OCI-LY7 (cell line): ENCODE data around the gene FAM110D. TPM values are rescaled to one million over a fixed set of nuclear protein-coding genes. Genes with fewer than 3 reads are reported as not detected.

Experiments
- BruUV-seq: library from RNA; stranded (reverse); fragments of 400-500 nt; replicated peaks from 2 replicates; lab custom pipeline; 2021; lab: Mats Ljungman, UMichigan
- CTCF ChIA-PET: fragments of 300-600 bp; sonication (Branson Sonifier 250); formaldehyde crosslinking; loops from one replicate; lab custom pipeline; 2022; ENCODE audit warnings: antibody characterized with exemption; ENCODE audit not compliant: unreplicated experiment; lab: Charles Lee
- POLR2A ChIA-PET: fragments of 300-600 bp; sonication (Branson Sonifier 250); formaldehyde crosslinking; loops from one replicate; lab custom pipeline; 2022; ENCODE audit warnings: antibody characterized with exemption; lab: Charles Lee
- DNase-seq: peaks from one replicate; pipeline ENCODE4 v3.0.0-alpha.2; 2015; ENCODE audit warnings: low spot score
- H2AFZ ChIP-seq: fragments of 200-600 bp; sonication (generic), shearing (Covaris generic); 2 replicates; pipeline ENCODE4 v1.6.1; 2014; ENCODE audit warnings: mild to moderate bottlenecking, antibody characterized with exemption, low read length, moderate library complexity
- H3K27ac ChIP-seq: fragments of 200-600 bp; sonication (generic); 2 replicates; pipeline ENCODE4 v1.5.1; 2014; ENCODE audit warnings: mixed run types, low read depth, mild to moderate bottlenecking, moderate library complexity, low read length, inconsistent platforms; ENCODE audit not compliant: poor library complexity, severe bottlenecking
- H3K36me3 ChIP-seq: fragments of 200-600 bp; sonication (generic); 2 replicates; pipeline ENCODE4 v1.6.1; 2014; ENCODE audit warnings: mild to moderate bottlenecking, antibody characterized with exemption, low read length, moderate library complexity, mixed read lengths; ENCODE audit not compliant: insufficient read depth
- H3K4me1 ChIP-seq: fragments of 200-600 bp; sonication (generic); 2 replicates; pipeline ENCODE4 v1.5.1; 2014; ENCODE audit warnings: mild to moderate bottlenecking, low read length; ENCODE audit not compliant: insufficient read depth, poor library complexity, severe bottlenecking
- H3K4me2 ChIP-seq: fragments of 200-600 bp; sonication (generic); 2 replicates; pipeline ENCODE4 v1.6.1; 2014; ENCODE audit warnings: mild to moderate bottlenecking, low read length
- H3K4me3 ChIP-seq: fragments of 200-600 bp; sonication (generic); 2 replicates; pipeline ENCODE4 v1.5.1; 2014; ENCODE audit warnings: mild to moderate bottlenecking, low read depth, low read length; ENCODE audit not compliant: poor library complexity, severe bottlenecking
- H3K79me2 ChIP-seq: fragments of 200-600 bp; sonication (generic); 2 replicates; pipeline ENCODE4 v1.6.1; 2016; ENCODE audit warnings: low read depth, mild to moderate bottlenecking, low read length, moderate library complexity, mixed read lengths; ENCODE audit not compliant: insufficient read depth
- H3K9me2 ChIP-seq: fragments of 200-600 bp; sonication (generic); 2 replicates; pipeline ENCODE4 v1.6.1; 2016; ENCODE audit warnings: mild to moderate bottlenecking, low read length, mixed read lengths; ENCODE audit not compliant: insufficient read depth
- H3K9me3 ChIP-seq: fragments of 200-600 bp; sonication (generic); 2 replicates; pipeline ENCODE4 v1.6.1; 2014; ENCODE audit warnings: mild to moderate bottlenecking, mixed run types, low read length, mixed read lengths
- H4K20me1 ChIP-seq: fragments of 200-600 bp; sonication (generic); 2 replicates; pipeline ENCODE4 v1.6.1; 2014; ENCODE audit warnings: mild to moderate bottlenecking, antibody characterized with exemption, low read length, moderate library complexity, mixed read lengths; ENCODE audit not compliant: insufficient read depth
- EZH2phosphoT487 ChIP-seq: fragments of 200-600 bp; sonication (generic); IDR thresholded peaks from 2 replicates; pipeline ENCODE4 v1.6.1; 2018; ENCODE audit warnings: low read depth, borderline replicate concordance, mild to moderate bottlenecking, mixed run types, antibody characterized with exemption, low read length, moderate library complexity, mixed read lengths
- intact Hi-C: fragments of 100-400 bp; cut with micrococcal nuclease; formaldehyde crosslinking; loops from one replicate; pipeline ENCODE4 v1.10.0; 2022; ENCODE audit not compliant: unreplicated experiment
- total RNA-seq, 2 experiments: library from RNA; depleted of rRNA in 1 of 2; stranded (reverse); fragments of >200 nt in 1 of 2; shearing (Covaris generic) in 1 of 2; gene quantifications; 2 replicates each; pipeline ENCODE4 v1.2.3, GENCODE V29; 2014 to 2022
- TF ChIP-seq, protein P1 (sequence below): fragments of 200-600 bp; sonication (generic); conservative IDR thresholded peaks from 2 replicates; pipeline ENCODE4 v1.5.1; 2014; ENCODE audit warnings: mild to moderate bottlenecking, antibody characterized with exemption, low read length, moderate library complexity, mixed read lengths

The FAM110D gene
- total RNA-seq, 2 experiments from 2014 or later: 0.11 TPM; not detected in 1

DNA sequence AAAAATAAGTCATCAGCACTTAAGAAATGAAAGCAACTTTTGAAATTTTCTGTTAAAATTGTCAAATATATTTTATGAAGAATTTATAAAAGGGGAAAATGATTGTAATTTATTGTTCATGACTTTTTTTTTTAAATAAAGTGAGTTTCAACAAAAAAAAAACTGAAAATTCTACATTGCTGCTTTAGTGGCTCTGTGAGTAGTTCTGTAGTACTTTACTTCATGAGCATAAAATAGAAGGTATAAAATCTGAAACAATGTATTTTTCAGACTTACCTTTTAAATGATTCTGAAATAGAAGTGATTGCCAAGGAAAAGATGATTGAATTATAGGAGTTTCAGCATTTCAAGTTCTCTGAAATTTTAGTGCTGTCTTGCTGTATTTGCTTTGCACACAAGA is 33.5 kb upstream of the FAM110D start:
- POLR2A ChIA-PET: interaction anchor here (0.7 to 3.3 kb wide), 3 partner anchors 10 to 545 kb away, joined by 3 to 12 read pairs (median 9); no protein-coding TSS in a partner anchor
- no peak overlapping the region for H3K4me3 ChIP-seq
- H3K27ac ChIP-seq: peak overlapping the region; percentile 78
- no peaks in the 10 kb centered on the region for H3K9me2 ChIP-seq
- H3K9me3 ChIP-seq: no peaks in the 10 kb centered on the region
- peaks cover 9% of the 10 kb centered on the region; the same call in 1 of the 2 replicates for H3K79me2 ChIP-seq
- H3K4me2 ChIP-seq: peak overlapping the region; percentile 57
- peaks cover 32% of the 10 kb centered on the region for H3K4me1 ChIP-seq
- intact Hi-C loops: no loop called here
- H3K36me3 ChIP-seq: peaks cover 31% of the 10 kb centered on the region
- BruUV-seq: no TSS peak
- no peak overlapping the region for H2AFZ ChIP-seq
- TF ChIP-seq, protein P1, sequence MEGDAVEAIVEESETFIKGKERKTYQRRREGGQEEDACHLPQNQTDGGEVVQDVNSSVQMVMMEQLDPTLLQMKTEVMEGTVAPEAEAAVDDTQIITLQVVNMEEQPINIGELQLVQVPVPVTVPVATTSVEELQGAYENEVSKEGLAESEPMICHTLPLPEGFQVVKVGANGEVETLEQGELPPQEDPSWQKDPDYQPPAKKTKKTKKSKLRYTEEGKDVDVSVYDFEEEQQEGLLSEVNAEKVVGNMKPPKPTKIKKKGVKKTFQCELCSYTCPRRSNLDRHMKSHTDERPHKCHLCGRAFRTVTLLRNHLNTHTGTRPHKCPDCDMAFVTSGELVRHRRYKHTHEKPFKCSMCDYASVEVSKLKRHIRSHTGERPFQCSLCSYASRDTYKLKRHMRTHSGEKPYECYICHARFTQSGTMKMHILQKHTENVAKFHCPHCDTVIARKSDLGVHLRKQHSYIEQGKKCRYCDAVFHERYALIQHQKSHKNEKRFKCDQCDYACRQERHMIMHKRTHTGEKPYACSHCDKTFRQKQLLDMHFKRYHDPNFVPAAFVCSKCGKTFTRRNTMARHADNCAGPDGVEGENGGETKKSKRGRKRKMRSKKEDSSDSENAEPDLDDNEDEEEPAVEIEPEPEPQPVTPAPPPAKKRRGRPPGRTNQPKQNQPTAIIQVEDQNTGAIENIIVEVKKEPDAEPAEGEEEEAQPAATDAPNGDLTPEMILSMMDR: no peak
- TF ChIP-seq EZH2phosphoT487: no peak
- CTCF ChIA-PET: no interaction called here
- H4K20me1 ChIP-seq: no peaks in the 10 kb centered on the region
- DNase-seq: no peak

- H4K20me1 ChIP-seq: no peaks in the 10 kb centered on the region
- peaks cover 32% of the 10 kb centered on the region for H3K4me1 ChIP-seq
- H3K9me3 ChIP-seq: no peaks in the 10 kb centered on the region
- DNase-seq: no peak
- TF ChIP-seq, protein P1: no peak
- TF ChIP-seq EZH2phosphoT487: no peak
- peaks cover 30% of the 10 kb centered on the region for H3K36me3 ChIP-seq
- peak overlapping the region; percentile 38 for H3K4me3 ChIP-seq
- peaks cover 9% of the 10 kb centered on the region; the same call in 1 of the 2 replicates for H3K79me2 ChIP-seq
- H3K9me2 ChIP-seq: no peaks in the 10 kb centered on the region
- H2AFZ ChIP-seq: peak overlapping the region; percentile 18; the same call in 1 of the 2 replicates
- intact Hi-C loops: no loop called here
- peak overlapping the region; percentile 57 for H3K4me2 ChIP-seq
- POLR2A ChIA-PET: interaction anchor here (2.1 to 3.3 kb wide), 3 partner anchors 11 to 13 kb away, joined by 7 to 12 read pairs (median 9); no protein-coding TSS in a partner anchor
- CTCF ChIA-PET: no interaction called here
- peak overlapping the region; percentile 78 for H3K27ac ChIP-seq
- TSS peak; percentile 97 for BruUV-seq
Measured at GRCh38 chr1:26125946-26126320, 32.9 kb upstream of the FAM110D start.

GRCh38 chr1:26126321-26127084 is 32.4 kb upstream of the FAM110D start:
- intact Hi-C loops: no loop called here
- peak overlapping the region; percentile 57 for H3K4me2 ChIP-seq
- H3K79me2 ChIP-seq: peaks cover 9% of the 10 kb centered on the region; the same call in 1 of the 2 replicates
- peak overlapping the region; percentile 38 for H3K4me3 ChIP-seq
- peak overlapping the region; percentile 18; the same call in 1 of the 2 replicates for H2AFZ ChIP-seq
- H3K36me3 ChIP-seq: peaks cover 30% of the 10 kb centered on the region
- no TSS peak for BruUV-seq
- DNase-seq: peak; percentile 79
- peak overlapping the region; percentile 78 for H3K27ac ChIP-seq
- ChIA-PET CTCF (interaction anchor here (1.0 kb wide), 1 partner anchor 19 kb away, joined by 3 read pairs; no protein-coding TSS in a partner anchor), POLR2A (interaction anchor here (0.7 to 3.3 kb wide), 5 partner anchors 11 to 223 kb away, joined by 3 to 12 read pairs (median 7); no protein-coding TSS in a partner anchor)
- H3K9me2 ChIP-seq: no peaks in the 10 kb centered on the region
- H3K9me3 ChIP-seq: no peaks in the 10 kb centered on the region
- no peaks in the 10 kb centered on the region for H4K20me1 ChIP-seq
- TF ChIP-seq, protein P1: no peak
- no peak for TF ChIP-seq EZH2phosphoT487
- peaks cover 32% of the 10 kb centered on the region for H3K4me1 ChIP-seq
